ENCODE measurements around the gene PHLDA3. TPM values are rescaled to one million over a fixed set of nuclear protein-coding genes. Genes with fewer than 3 reads are reported as not detected.

The PHLDA3 gene
- polyA plus RNA-seq, 2 of the 4 experiments (the other 2 are of a cell fraction): 40.5 to 91.1 TPM

- FAIRE-seq (no peak), ATAC-seq (no peak), DNase-seq (ENCODE audit: low read depth in 1 of 2, low spot score in 1 of 2) (no peak)
- 89% methylated on average over 3 of the region's 3 CpGs for WGBS (ENCODE audit: missing lambda C conversion rate)
- CTCF ChIA-PET: interaction anchor here (0.8 to 7.9 kb wide), 11 partner anchors 10 to 90 kb away, joined by 3 to 158 read pairs (median 29); partner anchors contain the start of gene PHLDA3
- POLR2A ChIA-PET: interaction anchor here (1.8 kb wide), 1 partner anchor 25 kb away, joined by 18 read pairs; no protein-coding TSS in a partner anchor
- Histone ChIP-seq H3K4me3 (no peak overlapping the region), H3K9me3 (peaks cover 9% of the 10 kb centered on the region), H3K4me1 (peaks cover 14% of the 10 kb centered on the region), H3K4me2 (no peak overlapping the region), H3K27ac (no peak overlapping the region)
- TF ChIP-seq HES2 (IDR thresholded peaks at IDR 0.05) (no peak), POLR2AphosphoS2 (conservative IDR thresholded peaks at IDR 0.05; ENCODE audit: low read length) (no peak), HMGXB4 (CRISPR knock-in tag; IDR thresholded peaks at IDR 0.05; ENCODE audit: borderline replicate concordance) (no peak), E2F6 (IDR thresholded peaks at IDR 0.05; ENCODE audit: borderline replicate concordance, low read depth) (no peak), NFE2L2 (conservative IDR thresholded peaks at IDR 0.05; ENCODE audit: low read length) (no peak), POLR2A (IDR thresholded peaks at IDR 0.05; ENCODE audit: low read length) (no peak), FOXS1 (CRISPR knock-in tag; IDR thresholded peaks at IDR 0.05) (no peak), CBX2 (IDR thresholded peaks at IDR 0.05; ENCODE audit: borderline replicate concordance, low read depth) (no peak), CEBPB (IDR thresholded peaks at IDR 0.05) (no peak), FOSB (CRISPR knock-in tag; IDR thresholded peaks at IDR 0.05) (no peak), HOXB5 (CRISPR knock-in tag; IDR thresholded peaks at IDR 0.05) (no peak), ZNF302 (CRISPR knock-in tag; IDR thresholded peaks at IDR 0.05) (no peak), MAX (IDR thresholded peaks at IDR 0.05) (no peak), SMC3 (IDR thresholded peaks at IDR 0.05) (no peak), MAFK (IDR thresholded peaks at IDR 0.05; ENCODE audit: partially characterized antibody) (no peak), PBX3 (IDR thresholded peaks at IDR 0.05) (no peak), HOXA7 (CRISPR knock-in tag; IDR thresholded peaks at IDR 0.05) (no peak), HDAC2 (IDR thresholded peaks at IDR 0.05) (no peak)
These were observed 32.0 kb downstream of the PHLDA3 start for GRCh38 chr1:201436969-201437368.

- CTCF ChIA-PET: interaction anchor here (0.7 to 7.9 kb wide), 32 partner anchors 11 to 250 kb away, joined by 3 to 158 read pairs (median 6); partner anchors contain the start of genes CSRP1 and PHLDA3
- DNase-seq (ENCODE audit: low read depth in 1 of 2, low spot score in 1 of 2) (peak; percentile 62 to 68), FAIRE-seq (no peak), ATAC-seq (peak; percentile 99)
- TF ChIP-seq MYC (IDR thresholded peaks at IDR 0.05; ENCODE audit: borderline replicate concordance, low read length) (no peak), RAD21 (conservative IDR thresholded peaks at IDR 0.05 in 1 of 2, IDR thresholded peaks at IDR 0.05 in 1 of 2) (peak; percentile 13 to 43; a peak in 2 of 5 replicates)
- H3K4me1 ChIP-seq: peaks cover 14% of the 10 kb centered on the region
- H3K4me3 ChIP-seq: no peak overlapping the region
- 33% methylated on average over 6 of the region's 6 CpGs for WGBS (ENCODE audit: missing lambda C conversion rate)
- peaks cover 9% of the 10 kb centered on the region for H3K9me3 ChIP-seq
- peak overlapping the region; percentile 21 to 58; a peak in 3 of 6 replicates for H3K27ac ChIP-seq
- POLR2A ChIA-PET: interaction anchor here (1.8 kb wide), 1 partner anchor 26 kb away, joined by 18 read pairs; no protein-coding TSS in a partner anchor
- peak overlapping the region; percentile 68 for H3K4me2 ChIP-seq
These were observed 32.6 kb downstream of the PHLDA3 start for GRCh38 chr1:201436393-201436792.

GRCh38 chr1:201434266-201434665 is 34.7 kb downstream of the PHLDA3 start:
- ChIA-PET POLR2A (no interaction called here), CTCF (interaction anchor here (0.6 to 7.9 kb wide), 8 partner anchors 13 to 440 kb away, joined by 3 to 158 read pairs (median 80); partner anchors contain the start of gene PHLDA3)
- Histone ChIP-seq H3K4me3 (no peak overlapping the region), H3K4me2 (no peak overlapping the region), H3K27ac (no peak overlapping the region), H3K4me1 (peaks cover 14% of the 10 kb centered on the region), H3K9me3 (no peaks in the 10 kb centered on the region)
- DNase-seq (ENCODE audit: low read depth in 1 of 2, low spot score in 1 of 2) (no peak), FAIRE-seq (no peak), ATAC-seq (no peak)
- TF ChIP-seq MAX (IDR thresholded peaks at IDR 0.05) (no peak), ZC3H11A (IDR thresholded peaks at IDR 0.05) (no peak), KDM5A (IDR thresholded peaks at IDR 0.05) (no peak), NFE2L2 (conservative IDR thresholded peaks at IDR 0.05; ENCODE audit: low read length) (no peak), PBX3 (IDR thresholded peaks at IDR 0.05) (no peak), GATA3 (IDR thresholded peaks at IDR 0.05; ENCODE audit: borderline replicate concordance) (no peak)
- WGBS (ENCODE audit: missing lambda C conversion rate): 70% methylated on average over 3 of the region's 3 CpGs

Measured in A549 (cell line).